D721Med (cell line): ENCODE results near the gene CILP2.

ENCODE experiments used
- DNase-seq: peaks from one replicate; pipeline ENCODE4 v3.0.0; 2011; ENCODE audit warnings: low spot score; ENCODE audit not compliant: insufficient read length
- FAIRE-seq: peaks from 2 replicates; lab custom pipeline; 2011; peaks lifted over from hg19 to GRCh38; lab: Jason Lieb, UNC
- CTCF ChIP-seq: IDR thresholded peaks from 2 replicates; pipeline ENCODE4 v1.5.1; 2012; ENCODE audit warnings: mild to moderate bottlenecking, control low read depth; ENCODE audit not compliant: insufficient read depth; ENCODE audit errors: missing control alignments

The CILP2 gene

DNA sequence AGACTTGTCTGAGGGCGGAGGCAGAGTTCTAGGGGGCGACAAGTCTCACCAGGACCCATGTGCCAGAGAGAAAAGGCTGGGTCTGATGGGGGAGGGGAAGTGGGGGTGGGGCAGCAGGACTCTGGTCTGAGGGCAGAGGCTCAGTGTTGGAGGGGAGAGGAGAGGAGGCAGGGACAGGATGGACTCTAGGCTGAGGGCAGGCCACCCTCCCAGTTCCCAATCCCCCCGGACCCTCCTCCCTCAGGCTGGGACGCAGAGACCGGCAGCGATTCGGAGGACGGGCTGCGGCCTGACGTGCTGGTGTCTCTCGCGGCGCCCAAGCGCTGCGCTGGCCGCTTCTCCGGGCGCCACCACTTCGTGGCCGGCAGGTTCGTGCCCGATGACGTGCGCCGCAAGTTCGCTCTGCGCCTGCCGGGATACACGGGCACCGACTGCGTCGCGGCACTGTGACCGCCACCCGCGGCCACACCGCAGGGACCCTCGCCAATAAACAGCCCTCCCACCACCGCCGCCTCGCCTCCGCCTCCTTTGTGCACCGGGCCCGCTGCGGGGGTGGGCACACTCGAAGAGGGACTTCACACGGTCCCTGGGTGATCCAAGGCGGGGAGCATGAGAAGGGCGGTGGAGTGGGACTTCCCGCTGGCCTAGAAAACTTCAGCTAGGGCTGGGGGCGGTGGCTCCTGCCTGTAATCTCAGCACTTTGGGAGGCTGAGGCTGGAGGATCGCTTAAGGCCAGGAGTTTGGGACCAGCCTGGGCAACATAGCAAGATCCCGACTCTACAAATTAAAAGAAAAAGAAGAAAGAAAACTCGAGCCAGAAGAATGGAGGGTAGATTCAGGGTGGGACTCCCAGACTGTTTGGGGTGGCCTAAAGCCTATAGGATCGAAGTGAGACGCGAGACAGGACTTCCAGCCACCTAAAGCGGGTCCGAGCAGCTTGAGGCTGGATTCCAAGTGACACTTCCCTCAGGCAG lies 703 bp upstream of the CILP2 start:
- no peak for FAIRE-seq
- DNase-seq, result no peak
- no peak for TF ChIP-seq CTCF

- no peak for TF ChIP-seq CTCF
- FAIRE-seq, result no peak
These were observed 711 bp downstream of the CILP2 start for GRCh38 chr19:19538785-19539166.

GRCh38 chr19:19539698-19540063 lies 1.6 kb downstream of the CILP2 start:
- FAIRE-seq (no peak), DNase-seq (no peak)
- no peak for TF ChIP-seq CTCF

More at GRCh38 chr19:19538785-19539166, 711 bp downstream of the CILP2 start:
- DNase-seq, result no peak

DNA sequence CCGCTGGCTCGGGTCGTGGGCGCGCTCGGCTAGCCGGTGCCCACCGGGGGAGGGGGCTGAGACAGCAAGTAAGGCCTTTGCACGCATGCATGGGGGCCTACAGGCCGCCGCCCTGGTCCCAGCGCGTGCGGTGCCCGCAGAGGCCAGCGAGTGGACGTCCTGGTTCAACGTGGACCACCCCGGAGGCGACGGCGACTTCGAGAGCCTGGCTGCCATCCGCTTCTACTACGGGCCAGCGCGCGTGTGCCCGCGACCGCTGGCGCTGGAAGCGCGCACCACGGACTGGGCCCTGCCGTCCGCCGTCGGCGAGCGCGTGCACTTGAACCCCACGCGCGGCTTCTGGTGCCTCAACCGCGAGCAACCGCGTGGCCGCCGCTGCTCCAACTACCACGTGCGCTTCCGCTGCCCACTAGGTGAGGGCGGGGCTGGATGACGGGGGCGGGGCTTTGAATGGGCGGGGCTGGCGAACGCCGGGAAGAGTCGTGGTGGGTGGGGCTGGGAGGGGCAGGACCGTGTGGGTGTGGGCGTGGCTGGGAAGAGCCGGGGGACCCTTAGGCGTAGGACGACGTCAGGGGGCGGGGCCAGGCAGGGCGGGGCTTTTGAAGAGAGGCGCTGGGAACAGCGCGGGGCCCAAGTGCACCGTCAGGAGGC lies 2.1 kb downstream of the CILP2 start:
- DNase-seq, result no peak
- no peak for FAIRE-seq
- TF ChIP-seq CTCF, result no peak

DNA sequence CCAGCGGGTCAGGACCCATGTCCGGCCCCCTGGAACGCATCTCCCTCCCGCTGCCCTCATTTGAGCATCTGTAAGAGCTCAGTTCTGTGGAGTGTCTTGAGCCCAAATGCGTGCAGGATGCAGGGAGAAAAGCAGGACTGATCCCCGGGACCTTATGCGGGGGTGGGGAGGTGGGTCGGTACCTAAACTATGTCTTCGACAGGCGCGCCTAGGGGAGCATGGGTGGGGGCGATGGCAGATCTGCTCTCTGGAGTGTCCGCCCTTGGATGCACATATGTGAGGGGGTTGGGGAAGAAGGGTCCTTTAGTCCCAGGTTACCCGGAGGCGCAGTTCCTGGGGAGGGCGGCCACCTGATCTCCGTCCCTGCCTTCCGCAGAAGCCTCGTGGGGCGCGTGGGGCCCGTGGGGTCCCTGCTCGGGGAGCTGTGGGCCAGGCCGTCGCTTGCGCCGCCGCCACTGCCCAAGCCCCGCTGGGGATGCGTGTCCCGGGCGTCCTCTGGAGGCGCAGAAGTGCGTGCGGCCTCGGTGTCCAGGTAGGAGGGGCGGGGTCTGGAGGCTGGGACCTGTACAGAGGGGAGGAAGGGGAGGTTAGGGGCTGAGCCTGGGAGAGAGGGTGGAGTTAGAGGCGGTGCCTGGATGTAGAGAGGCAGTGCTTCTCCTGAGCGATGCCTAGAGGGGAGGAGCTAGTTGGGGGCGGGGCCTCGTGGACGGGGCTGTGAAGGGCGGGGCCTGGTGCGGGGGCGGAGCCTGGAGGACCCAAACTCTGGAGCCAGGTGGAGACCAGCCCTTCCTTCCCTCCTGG lies 2.9 kb downstream of the CILP2 start:
- TF ChIP-seq CTCF, result no peak
- DNase-seq (no peak), FAIRE-seq (no peak)

GRCh38 chr19:19541616-19542015 lies 3.6 kb downstream of the CILP2 start:
- TF ChIP-seq CTCF, result no peak
- DNase-seq, result no peak
- FAIRE-seq, result no peak
